ENCODE measurements around the gene ZSCAN5A. TPM values are rescaled to one million over a fixed set of nuclear protein-coding genes. Genes with fewer than 3 reads are reported as not detected.
"Not testable (repeated sequence)": the region's sequence is repeated elsewhere in the genome, so short reads cannot be mapped to it uniquely, and the experiment has no call there.

The ZSCAN5A gene, protein sequence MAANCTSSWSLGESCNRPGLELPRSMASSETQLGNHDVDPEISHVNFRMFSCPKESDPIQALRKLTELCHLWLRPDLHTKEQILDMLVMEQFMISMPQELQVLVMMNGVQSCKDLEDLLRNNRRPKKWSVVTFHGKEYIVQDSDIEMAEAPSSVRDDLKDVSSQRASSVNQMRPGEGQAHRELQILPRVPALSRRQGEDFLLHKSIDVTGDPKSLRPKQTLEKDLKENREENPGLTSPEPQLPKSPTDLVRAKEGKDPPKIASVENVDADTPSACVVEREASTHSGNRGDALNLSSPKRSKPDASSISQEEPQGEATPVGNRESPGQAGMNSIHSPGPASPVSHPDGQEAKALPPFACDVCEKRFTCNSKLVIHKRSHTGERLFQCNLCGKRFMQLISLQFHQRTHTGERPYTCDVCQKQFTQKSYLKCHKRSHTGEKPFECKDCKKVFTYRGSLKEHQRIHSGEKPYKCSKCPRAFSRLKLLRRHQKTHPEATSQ
- polyA plus RNA-seq (2012; ENCODE audit: insufficient read depth, insufficient read length), result 11.4 TPM

DNA sequence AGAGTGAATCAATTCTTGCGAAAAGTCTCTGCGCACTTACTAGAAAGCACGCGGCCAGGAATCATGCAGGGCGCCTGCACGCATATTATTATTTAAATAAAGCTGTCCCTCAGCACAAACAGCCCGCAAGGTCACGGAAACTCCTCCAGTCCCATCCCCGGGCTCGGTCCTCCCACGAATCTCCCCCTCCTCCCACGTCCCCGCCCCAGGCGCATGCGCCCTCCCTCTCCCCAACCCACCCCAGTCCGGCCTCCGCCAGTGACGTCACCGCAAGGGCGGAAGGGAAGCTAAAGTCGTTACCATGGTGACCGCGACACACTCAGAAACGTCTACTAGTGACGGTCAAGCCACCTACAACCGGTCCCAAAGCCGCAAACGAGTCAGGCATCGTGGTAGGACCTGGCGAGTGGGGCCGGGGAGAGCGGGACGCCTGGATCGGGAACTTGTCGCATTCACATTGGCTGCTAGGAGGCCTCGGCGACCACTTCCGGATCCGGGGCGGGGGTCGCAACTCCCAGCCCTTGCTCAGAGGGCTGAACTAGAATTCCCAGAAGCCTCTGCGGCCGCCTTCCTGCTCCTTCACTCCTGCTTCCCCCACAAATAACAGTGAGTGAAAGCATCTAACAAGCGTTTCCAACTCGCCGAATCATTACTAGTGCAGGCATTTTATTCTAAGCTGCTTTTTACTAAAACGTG is at the start of gene ZSCAN5A:
Gene ZSCAN5A (minus strand): TSS at position 459 of the 696 bp plus-strand sequence. CDS start 89,793 bp downstream, outside the sequence.
- peak; percentile 92 for DNase-seq (ENCODE audit: low read depth, low spot score)
- peak within 1 kb of the TSS; percentile 90 for H3K4me3 ChIP-seq (ENCODE audit: low read length)

DNA sequence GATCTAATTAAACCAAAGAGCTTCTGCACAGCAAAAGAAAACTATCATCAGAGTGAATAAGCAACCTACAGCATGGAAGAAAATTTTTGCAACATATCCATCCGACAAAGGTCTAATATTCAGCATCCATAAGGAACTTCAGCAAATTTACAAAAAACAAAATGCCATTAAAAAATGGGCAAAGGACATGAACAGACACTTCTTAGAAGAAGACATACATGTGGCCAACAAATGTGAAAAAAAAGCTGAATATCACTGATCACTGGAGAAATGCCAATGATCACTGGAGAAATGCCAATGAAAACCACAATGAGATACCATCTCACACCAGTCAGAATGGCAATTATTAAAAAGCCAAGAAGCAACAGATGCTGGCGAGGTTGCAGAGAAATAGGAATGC is 46.2 kb upstream of the ZSCAN5A start:
- DNase-seq (ENCODE audit: low read depth, low spot score), result no peak
- no peak overlapping the region for H3K4me3 ChIP-seq (ENCODE audit: low read length)

GRCh38 chr19:56356944-56357343 is 42.3 kb upstream of the ZSCAN5A start:
- no peak for DNase-seq (ENCODE audit: low read depth, low spot score)
- H3K4me3 ChIP-seq (ENCODE audit: low read length), result no peak overlapping the region

DNA sequence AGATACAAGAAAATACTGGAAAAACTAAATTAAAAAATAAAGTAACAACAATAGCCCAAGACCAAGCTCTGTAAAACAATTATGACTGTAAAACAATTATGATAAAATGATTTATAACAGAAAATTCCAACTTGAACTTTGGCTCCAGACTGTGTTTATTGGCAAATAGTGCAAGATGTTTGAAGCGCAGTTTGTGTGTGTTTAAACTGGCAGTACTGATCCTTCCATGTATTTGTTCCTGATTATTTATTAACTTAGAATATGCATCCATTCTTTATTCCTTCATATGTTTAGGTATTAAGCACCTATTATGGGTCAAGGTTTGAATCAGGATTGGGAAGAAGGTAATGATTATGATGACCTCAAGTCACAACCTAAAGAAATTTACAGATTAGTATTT is 40.9 kb upstream of the ZSCAN5A start:
- no peak overlapping the region for H3K4me3 ChIP-seq (ENCODE audit: low read length)
- no peak for DNase-seq (ENCODE audit: low read depth, low spot score)

DNA sequence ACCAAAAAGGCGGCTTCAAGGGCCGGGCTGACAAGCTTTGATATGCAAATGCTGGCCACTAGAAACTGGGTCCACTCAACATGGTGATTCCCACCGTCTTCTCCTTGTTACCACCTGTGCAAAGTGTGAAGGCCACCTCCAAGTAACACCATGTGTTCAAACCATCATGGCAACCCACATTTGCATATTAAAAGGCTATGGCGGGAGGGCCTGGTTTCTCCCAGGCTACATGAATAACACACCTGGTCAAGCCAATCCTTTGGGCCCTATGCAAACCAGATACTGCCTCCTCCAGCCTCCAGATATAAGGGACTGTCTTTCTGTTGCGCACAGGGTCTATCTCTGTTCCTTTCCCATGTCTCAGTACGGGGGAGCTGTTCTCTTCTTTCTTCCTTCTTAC is 36.6 kb upstream of the ZSCAN5A start:
- DNase-seq (ENCODE audit: low read depth, low spot score), result no peak
- H3K4me3 ChIP-seq (ENCODE audit: low read length), result no peak overlapping the region

DNA sequence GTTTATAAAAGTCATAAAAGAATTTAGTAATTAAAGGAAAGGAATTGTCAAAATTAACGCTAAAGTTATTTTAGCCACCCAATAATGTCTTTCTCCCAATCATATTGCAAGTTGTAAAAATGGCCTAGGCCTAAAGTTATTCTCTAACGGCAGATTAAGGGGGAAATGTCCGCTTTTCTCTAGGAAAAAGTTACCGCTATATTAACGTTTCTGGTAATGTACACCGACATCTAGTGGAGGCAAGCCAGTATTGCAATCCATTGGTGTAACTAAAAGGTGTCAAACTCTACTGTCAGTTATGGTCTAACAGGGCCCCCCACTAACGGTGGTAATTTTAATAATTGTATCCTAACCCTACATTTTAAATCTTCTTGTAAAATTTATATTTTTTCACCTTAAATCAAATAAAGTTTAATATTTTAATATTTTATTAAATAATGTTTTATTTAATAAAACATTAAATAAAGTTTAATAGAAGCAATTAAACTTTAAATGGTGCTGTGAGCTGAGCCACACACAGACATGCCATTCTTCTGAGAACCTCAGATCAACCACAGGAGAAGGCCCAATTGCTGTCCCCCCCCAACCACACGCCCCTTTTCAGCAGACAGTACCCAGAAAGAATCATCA is 35.9 kb upstream of the ZSCAN5A start:
- peak; percentile 71 for DNase-seq (ENCODE audit: low read depth, low spot score)
- no peak overlapping the region for H3K4me3 ChIP-seq (ENCODE audit: low read length)

GRCh38 chr19:56348289-56348877 is 33.7 kb upstream of the ZSCAN5A start:
- H3K4me3 ChIP-seq (ENCODE audit: low read length), result no peak overlapping the region
- DNase-seq (ENCODE audit: low read depth, low spot score), result peak; percentile 17

GRCh38 chr19:56347163-56347778 is 32.6 kb upstream of the ZSCAN5A start:
- H3K4me3 ChIP-seq (ENCODE audit: low read length), result no peak overlapping the region
- no peak for DNase-seq (ENCODE audit: low read depth, low spot score)

DNA sequence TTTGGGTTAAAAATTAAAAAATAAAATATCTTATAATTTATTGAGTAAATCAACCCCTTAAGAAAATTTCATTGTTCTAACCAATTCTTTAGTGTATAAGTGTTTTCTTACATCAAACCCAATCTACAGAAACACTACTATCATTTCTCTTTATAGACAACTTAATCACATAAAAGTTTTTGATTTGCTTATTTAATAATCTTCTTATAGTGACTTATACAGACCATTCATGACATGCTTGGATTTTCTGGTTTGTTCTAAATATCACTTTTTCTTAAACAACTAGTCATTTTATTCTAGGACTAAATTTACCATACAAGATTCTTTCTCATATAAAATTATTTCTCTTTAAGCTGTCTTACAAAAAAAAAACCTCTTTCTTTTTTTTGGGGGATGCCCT is 27.3 kb upstream of the ZSCAN5A start:
- no peak overlapping the region for H3K4me3 ChIP-seq (ENCODE audit: low read length)
- peak; percentile 11 for DNase-seq (ENCODE audit: low read depth, low spot score)

DNA sequence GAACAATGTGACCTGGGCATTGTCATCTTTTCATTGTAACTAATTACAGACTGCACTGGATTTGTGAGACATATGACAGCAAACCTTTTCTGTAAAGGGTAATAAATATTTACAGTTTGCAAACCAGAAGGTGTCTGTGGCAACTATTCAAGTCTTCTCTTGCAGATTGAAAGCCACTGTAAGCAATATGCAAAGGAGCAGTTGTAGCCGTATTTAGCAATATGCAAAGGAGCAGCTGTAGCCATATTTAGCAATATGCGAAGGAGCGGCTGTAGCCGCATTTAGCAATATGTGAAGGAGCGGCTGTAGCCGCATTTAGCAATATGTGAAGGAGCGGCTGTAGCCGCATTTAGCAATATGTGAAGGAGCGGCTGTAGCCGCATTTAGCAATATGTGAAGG is 24.4 kb upstream of the ZSCAN5A start:
- DNase-seq (ENCODE audit: low read depth, low spot score), result not testable (repeated sequence)

DNA sequence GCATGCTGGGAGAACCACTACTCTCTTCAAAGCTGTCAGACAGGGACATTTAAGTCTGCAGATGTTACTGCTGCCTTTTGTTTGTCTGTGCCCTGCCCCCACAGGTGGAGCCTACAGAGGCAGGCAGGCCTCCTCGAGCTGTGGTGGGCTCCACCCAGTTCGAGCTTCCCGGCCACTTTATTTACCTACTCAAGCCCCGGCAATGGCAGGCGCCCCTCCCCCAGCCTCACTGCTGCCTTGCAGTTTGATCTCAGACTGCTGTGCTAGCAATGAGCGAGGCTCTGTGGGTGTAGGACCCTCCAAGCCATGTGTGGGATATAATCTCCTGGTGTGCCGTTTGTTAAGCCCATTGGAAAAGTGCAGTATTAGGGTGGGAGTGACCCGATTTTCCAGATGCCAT is 22.4 kb upstream of the ZSCAN5A start:
- DNase-seq (ENCODE audit: low read depth, low spot score); H3K4me3 ChIP-seq (ENCODE audit: low read length): not testable (repeated sequence)

More for the DNA sequence above, 24.4 kb upstream of the ZSCAN5A start:
- not testable (repeated sequence) for H3K4me3 ChIP-seq (ENCODE audit: low read length)

DNA sequence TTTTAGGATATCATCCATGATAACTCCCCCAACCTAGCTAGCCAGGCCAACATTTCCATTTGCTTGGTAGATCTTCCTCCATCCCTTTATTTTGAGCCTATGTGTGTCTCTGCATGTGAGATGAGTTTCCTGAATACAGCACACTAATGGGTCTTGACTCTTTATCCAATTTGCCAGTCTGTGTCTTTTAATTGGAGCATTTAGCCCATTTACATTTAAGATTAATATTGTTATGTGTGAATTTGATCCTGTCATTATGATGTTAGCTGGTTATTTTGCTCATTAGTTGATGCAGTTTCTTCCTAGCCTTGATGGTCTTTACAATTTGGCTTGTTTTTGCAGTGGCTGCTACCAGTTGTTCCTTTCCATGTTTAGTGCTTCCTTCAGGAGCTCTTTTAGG is 20.7 kb upstream of the ZSCAN5A start:
- H3K4me3 ChIP-seq (ENCODE audit: low read length); DNase-seq (ENCODE audit: low read depth, low spot score): not testable (repeated sequence)

DNA sequence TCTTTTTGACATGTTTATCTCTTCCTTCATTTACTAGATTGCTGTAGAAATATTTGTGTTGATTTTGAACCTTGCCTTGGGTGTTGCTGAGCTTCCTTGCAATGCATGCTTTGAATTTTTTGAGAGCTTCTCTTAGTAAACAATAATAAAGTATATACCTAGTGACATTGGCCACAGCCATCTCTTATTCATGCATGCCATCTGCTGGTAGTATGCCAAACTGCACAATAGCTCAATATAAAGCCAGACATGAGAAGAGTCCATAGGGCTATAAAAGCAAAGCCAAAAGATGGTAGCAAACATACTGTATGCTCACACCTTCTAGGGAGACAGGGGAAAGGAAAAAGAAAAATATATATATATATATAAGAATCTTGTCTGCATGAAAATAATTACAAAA is 18.9 kb upstream of the ZSCAN5A start:
- DNase-seq (ENCODE audit: low read depth, low spot score), result peak; percentile 65
- no peak overlapping the region for H3K4me3 ChIP-seq (ENCODE audit: low read length)

- no peak overlapping the region for H3K4me3 ChIP-seq (ENCODE audit: low read length)
- no peak for DNase-seq (ENCODE audit: low read depth, low spot score)
Measured at GRCh38 chr19:56332695-56333094, 18.1 kb upstream of the ZSCAN5A start.

- no peak for DNase-seq (ENCODE audit: low read depth, low spot score)
- H3K4me3 ChIP-seq (ENCODE audit: low read length), result no peak overlapping the region
Measured at GRCh38 chr19:56324436-56324835, 9.8 kb upstream of the ZSCAN5A start.

DNA sequence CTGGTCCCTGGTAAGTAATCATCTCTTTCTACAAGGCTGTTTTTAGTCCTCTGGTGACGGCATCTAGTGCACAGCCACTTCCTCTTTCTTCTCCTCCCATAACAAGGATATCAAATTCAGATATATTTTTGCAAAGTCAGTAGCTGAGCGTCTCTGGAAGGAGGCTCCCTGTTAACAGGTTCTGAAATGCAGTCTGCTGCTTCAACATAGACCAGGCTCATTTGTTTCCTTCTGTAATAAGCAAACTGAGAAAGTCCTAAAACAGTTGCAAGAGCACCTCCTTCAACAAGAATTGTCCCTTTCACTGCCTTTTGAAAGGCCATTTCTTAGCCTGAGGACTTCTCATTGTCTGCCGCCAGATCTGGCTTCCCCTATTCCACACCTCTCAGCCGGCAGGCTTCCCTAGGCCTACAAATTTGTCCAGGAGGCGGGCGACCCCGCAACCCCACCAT is 7.4 kb upstream of the ZSCAN5A start:
- DNase-seq (ENCODE audit: low read depth, low spot score), result no peak
- H3K4me3 ChIP-seq (ENCODE audit: low read length), result no peak overlapping the region

DNA sequence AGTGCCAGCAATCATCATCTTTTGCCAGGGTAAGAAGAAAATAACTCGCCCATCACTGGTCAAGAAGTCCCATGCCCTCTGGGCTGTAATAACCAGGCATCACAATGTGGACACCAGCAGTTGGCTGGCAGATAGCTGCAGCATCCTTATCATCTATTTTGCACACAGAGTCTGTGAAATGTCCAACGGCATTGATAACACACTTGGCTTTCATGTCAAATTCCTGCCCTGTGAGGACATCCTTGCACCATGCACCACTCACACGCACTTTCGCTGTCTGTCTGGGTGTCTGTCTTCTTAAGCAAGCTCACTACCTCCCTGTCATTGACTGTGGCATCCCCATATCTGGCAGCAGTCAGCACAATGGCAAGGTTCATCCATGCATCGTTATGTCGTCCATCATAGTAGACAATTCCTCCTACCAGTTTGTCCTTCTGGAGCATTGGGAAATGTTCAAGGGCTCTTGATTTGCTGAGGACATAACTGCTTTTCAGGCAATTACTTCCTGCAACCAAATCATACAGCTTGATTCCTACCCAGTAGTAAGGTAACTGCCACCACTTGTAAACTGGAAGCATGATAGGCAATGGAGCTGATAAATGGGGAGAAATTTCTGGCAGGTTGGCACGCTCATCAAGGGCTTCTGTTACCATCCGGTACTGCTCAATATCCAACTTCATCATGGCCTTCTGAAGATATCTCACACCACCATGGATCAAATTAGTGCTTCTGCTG is 6.8 kb upstream of the ZSCAN5A start:
- H3K4me3 ChIP-seq (ENCODE audit: low read length), result no peak overlapping the region
- no peak for DNase-seq (ENCODE audit: low read depth, low spot score)

DNA sequence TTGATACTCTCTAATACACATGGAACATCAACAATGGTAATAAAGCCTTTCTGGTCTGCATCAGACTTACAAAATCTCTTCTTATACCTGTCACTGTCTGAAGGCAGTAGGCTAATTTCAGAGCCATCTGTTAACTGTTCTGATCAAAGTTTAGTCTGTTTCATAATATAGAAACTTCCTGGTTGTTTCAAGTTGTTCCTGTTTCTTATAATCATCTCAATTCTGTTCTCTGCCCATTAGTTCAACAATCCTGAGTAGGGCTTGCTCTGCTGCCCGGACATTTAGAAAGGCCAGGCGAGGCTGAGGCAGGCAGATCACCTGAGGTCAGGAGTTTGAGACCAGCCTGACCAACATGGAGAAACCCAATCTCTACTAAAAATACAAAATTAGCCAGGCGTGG is 5.4 kb upstream of the ZSCAN5A start:
- H3K4me3 ChIP-seq (ENCODE audit: low read length), result no peak overlapping the region
- DNase-seq (ENCODE audit: low read depth, low spot score), result no peak

Measured in Jurkat, Clone E6-1 (cell line).